Lung (tissue), 12 donors: ENCODE results near the gene TYMP. TPM values are rescaled to one million over a fixed set of nuclear protein-coding genes. Genes with fewer than 3 reads are reported as not detected.

Source experiments
- ATAC-seq: fragments of 200-7000 bp; cut with Tn5 transposase; one replicate; pipeline ENCODE4 v1.9.1; 2020; ENCODE audit warnings: moderate number of reproducible peaks; ENCODE audit not compliant: insufficient read depth, low FRiP score
- DNase-seq, 3 donors: peaks; one replicate each; pipeline ENCODE4 v3.0.0-alpha.2; 2013 to 2017
- H3K27ac ChIP-seq, 2 donors: one replicate each; pipeline ENCODE4 v1.5.1; 2013; ENCODE audit warnings: mild to moderate bottlenecking in 2 of 2, moderate library complexity in 2 of 2, control low read depth in 1 of 2, inconsistent platforms in 1 of 2, low read depth in 1 of 2, low read length in 1 of 2
- H3K27me3 ChIP-seq, 3 donors: one replicate each; pipeline ENCODE4 v1.5.1; 2013; ENCODE audit warnings: low read length in 2 of 3; ENCODE audit not compliant: control insufficient read depth in 3 of 3, insufficient read depth in 3 of 3
- H3K36me3 ChIP-seq, 4 donors: one replicate each; pipeline ENCODE4 v1.5.1; 2013; ENCODE audit warnings: low read length in 4 of 4, mild to moderate bottlenecking in 1 of 4, moderate library complexity in 1 of 4; ENCODE audit not compliant: control insufficient read depth in 4 of 4, insufficient read depth in 4 of 4
- H3K4me1 ChIP-seq, 5 donors: one replicate each; pipeline ENCODE4 v1.5.1; 2013; ENCODE audit warnings: low read length in 5 of 5, mild to moderate bottlenecking in 2 of 5, moderate library complexity in 1 of 5; ENCODE audit not compliant: control insufficient read depth in 5 of 5, insufficient read depth in 5 of 5
- H3K4me3 ChIP-seq: one replicate; pipeline ENCODE4 v1.5.1; 2013; ENCODE audit warnings: mild to moderate bottlenecking, control low read depth, moderate library complexity
- H3K9ac ChIP-seq, 2 donors: one replicate each; pipeline ENCODE4 v1.5.1; 2013; ENCODE audit warnings: low read length in 2 of 2, control low read depth in 1 of 2; ENCODE audit not compliant: insufficient read depth in 1 of 2
- H3K9me3 ChIP-seq, 4 donors: one replicate each; pipeline ENCODE4 v1.5.1; 2013; ENCODE audit warnings: low read length in 3 of 4, mild to moderate bottlenecking in 1 of 4, moderate library complexity in 1 of 4; ENCODE audit not compliant: control insufficient read depth in 4 of 4, insufficient read depth in 3 of 4
- CTCF ChIP-seq: IDR thresholded peaks from 2 replicates; pipeline ENCODE4 v1.5.1; 2012; ENCODE audit warnings: mild to moderate bottlenecking; ENCODE audit errors: control extremely low read depth, extremely low read depth
- WGBS, 2 donors: extraction: QIAGEN DNeasy Blood & Tissue Kit; methylation state at CpG; one replicate each; pipeline ENCODE4 v1.1.7; 2013; 5-methylcytosine and 5-hydroxymethylcytosine counted together
- polyA plus RNA-seq, 2 donors: library from polyadenylated mRNA; stranded (reverse); fragments of 200-250 nt; gene quantifications; one replicate each; pipeline ENCODE4 v1.2.1, GENCODE V29; 2013
- total RNA-seq, 2 donors: library from RNA; depleted of rRNA in 1 of 2; stranded (reverse); fragments of >200 nt in 1 of 2; gene quantifications; one replicate each; pipeline ENCODE4 v1.2.1, GENCODE V29; 2014 to 2021
- donor health status: control.
- donor health status: control.
- donor health status: Bipolar disorder and iron deficiency.
- donor health status: healthy.
- donor health status: DM: yes; HTN: yes; CAD: no.

The TYMP gene
- total and polyA plus RNA-seq, 4 donors = 52.7 to 641 (median 233) TPM

- H3K4me1 ChIP-seq = peaks cover 0 to 42% (median 22%) of the 10 kb centered on the region in 5 donors
- DNase-seq (no peak), ATAC-seq (no peak)
- peak overlapping the region; percentile 95 to 99 for H3K27ac ChIP-seq
- no peak for TF ChIP-seq CTCF
- H3K27me3 ChIP-seq = peaks cover 0 to 32% (median 21%) of the 10 kb centered on the region in 3 donors
- H3K9me3 ChIP-seq = no peaks in the 10 kb centered on the region
- peak overlapping the region; percentile 64 for H3K4me3 ChIP-seq
- H3K36me3 ChIP-seq = peaks cover 0 to 3% (median 1%) of the 10 kb centered on the region in 4 donors
- H3K9ac ChIP-seq = no peak overlapping the region
- 69 to 80% methylated on average over 15 of the region's 15 CpGs for WGBS, 2 donors
Measured at GRCh38 chr22:50528682-50529415, 963 bp downstream of the TYMP start.

GRCh38 chr22:50527921-50528681 is 1.7 kb downstream of the TYMP start:
- Histone ChIP-seq H3K27ac (peak overlapping the region in 1 of 2 donors; percentile 99), H3K36me3 (peaks cover 0 to 10% (median 7%) of the 10 kb centered on the region in 4 donors), H3K9me3 (no peaks in the 10 kb centered on the region), H3K27me3 (peaks cover 0 to 26% (median 14%) of the 10 kb centered on the region in 3 donors), H3K4me3 (no peak overlapping the region), H3K9ac (no peak overlapping the region), H3K4me1 (peaks cover 0 to 42% (median 22%) of the 10 kb centered on the region in 5 donors)
- 88 to 90% methylated on average over 18 of the region's 18 CpGs for WGBS, 2 donors
- DNase-seq (no peak), ATAC-seq (no peak)
- TF ChIP-seq CTCF = no peak

GRCh38 chr22:50526834-50527801 is 2.7 kb downstream of the TYMP start:
- Histone ChIP-seq H3K4me1 (peaks cover 0 to 40% (median 21%) of the 10 kb centered on the region in 5 donors), H3K9me3 (no peaks in the 10 kb centered on the region), H3K4me3 (peak overlapping the region; percentile 55), H3K27ac (peak overlapping the region; percentile 75 to 95), H3K36me3 (peaks cover 0 to 19% (median 11%) of the 10 kb centered on the region in 4 donors), H3K27me3 (peaks cover 0 to 21% (median 7%) of the 10 kb centered on the region in 3 donors), H3K9ac (no peak overlapping the region)
- no peak for ATAC-seq
- WGBS, 2 donors = 36 to 39% methylated on average over 29 of the region's 29 CpGs
- DNase-seq = peak in 1 of 3 donors; percentile 14
- no peak for TF ChIP-seq CTCF
